ENCODE data around the gene ARHGEF40.

- TF ChIP-seq CTCF (IDR thresholded peaks at IDR 0.05) (no peak), POLR2A (IDR thresholded peaks at IDR 0.05) (no peak)
Observed at GRCh38 chr14:21081521-21082142, 11.5 kb downstream of the ARHGEF40 start.

Data from lower leg skin (tissue), 3 donors.